Medulla oblongata (tissue), 1 donor: ENCODE data around the gene SAMD14.

Experiments
- DNase-seq: peaks from one replicate; pipeline ENCODE4 v3.0.0-alpha.2; 2015; ENCODE audit errors: extremely low spot score

The SAMD14 gene

DNA sequence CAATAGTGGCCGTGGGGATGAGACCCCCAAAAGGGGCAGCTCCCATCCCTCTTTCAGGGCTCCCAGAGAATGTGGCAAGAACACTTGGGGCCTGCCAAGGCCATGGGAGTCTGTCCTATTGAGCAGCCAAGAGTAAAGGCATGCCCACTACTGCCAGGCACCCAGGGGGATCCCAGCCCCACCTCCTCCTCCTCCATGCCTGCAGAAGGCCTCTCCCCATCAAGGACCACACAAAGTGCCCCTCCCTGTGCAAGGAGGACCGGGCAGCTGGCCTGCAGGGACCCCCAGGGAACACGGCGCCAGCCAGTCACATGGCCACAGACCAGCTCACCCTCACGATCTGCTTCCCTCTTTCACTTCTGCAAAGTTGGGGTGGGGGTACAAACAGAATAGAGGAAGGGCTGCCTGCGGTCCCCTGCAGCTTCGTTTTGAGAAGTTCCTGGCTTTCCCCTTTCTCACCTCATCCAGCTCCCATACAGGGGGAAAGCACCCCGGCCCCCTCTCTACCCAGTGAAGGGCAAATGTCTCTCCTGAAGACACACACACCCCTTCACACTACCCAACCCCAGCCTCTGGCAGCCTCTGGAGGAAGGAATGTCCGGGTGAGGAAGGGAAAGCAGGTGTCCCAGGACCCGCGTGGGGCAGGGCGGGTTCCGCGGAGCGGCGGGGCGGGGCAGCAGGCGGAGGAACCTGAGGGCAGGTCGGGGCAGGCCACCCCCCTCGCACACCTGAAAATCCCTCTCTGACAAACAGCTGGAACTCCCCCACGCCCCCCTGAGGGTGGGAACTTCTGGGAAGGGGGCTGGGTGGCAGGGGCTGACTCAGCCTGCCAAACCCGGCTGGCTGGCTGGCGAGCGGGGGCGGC is 18.5 kb upstream of the SAMD14 start:
- DNase-seq, result peak; percentile 87

DNA sequence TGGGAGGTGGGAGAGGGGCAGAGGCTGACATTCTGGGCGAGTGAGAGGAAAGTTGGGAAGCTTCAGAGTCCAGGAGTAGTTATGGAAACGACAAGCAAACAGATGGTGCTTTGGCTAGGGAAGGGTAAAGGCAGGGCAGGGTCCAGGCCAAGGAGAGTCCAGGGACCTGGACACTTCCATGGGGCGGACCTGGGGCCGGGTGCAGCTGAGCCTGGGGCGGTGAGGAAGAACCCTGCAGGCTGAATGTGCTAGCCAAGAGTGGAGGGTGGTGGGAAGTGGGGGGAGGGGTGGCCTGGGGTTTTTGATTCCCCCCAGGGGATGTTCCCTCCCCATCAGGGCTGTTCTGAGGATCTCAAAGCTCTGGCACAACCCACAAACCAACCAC is 17.9 kb upstream of the SAMD14 start:
- DNase-seq, result no peak

DNA sequence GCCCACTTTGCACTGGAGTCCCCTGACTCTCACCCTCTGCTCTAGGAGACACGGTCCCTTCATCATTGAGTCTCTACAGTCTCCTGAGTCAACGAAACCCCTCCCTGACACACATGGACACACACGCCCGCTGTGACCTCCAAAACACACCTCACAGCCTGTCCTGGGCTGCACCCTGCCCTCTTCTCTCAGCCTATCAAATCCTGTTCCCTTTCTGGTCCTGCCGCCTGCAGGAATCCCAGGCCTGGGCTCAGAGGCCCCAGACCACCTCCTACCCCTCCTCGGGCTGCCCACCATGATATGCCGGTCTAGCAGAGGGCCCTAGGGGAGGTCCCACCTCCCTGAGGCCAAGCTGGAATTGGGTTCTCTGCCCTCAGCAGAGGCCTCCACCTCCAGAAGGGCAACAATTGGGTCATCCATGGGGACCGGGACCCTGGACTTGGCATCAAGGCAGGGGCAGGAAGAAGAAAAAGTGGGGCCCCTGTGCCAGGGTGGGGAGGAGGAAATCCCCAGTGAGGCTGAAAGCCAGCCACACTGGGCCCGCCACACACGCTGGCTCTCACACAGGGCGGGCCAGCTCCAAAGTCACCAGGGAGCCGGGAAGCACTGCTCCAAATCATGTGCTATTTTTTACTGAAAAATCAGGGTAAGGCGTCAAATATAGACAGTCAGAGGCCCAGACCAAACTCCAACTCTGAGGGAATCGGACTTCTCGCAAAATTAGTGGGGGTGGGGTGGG is 17.1 kb upstream of the SAMD14 start:
- no peak for DNase-seq

DNA sequence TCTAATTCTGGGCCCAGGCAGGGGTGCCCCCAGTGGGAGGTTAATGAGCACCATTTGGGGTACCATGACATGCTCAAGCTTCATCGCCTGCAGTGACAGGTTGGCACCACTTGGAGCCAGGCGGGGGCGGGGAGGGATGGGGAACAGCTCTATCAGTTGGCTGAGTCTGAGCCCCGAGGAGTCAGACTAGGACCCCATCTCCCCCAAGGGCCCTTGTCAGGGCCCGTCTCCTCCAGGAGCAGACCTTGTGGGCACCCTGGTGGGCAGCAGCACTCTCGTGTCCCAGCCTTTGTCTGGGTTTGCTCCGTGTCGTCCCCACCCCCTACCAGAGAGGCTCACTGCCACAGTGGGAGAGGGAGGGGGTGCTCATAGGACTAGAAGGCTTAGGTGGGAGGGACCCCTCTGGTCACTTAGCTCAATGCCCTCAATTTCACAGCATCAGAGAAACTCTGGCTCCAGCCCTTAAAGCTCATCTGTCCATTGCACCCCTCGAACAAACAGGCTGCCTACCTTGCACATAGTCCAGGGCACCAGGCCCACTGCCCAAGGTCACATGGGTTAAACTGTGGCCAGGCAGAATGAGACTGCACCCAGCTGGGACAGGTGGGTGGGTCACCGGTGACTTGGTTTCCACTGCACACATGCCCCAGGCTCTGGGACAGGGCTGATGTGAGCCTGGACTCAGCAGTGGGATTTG is 16.4 kb upstream of the SAMD14 start:
- no peak for DNase-seq

DNA sequence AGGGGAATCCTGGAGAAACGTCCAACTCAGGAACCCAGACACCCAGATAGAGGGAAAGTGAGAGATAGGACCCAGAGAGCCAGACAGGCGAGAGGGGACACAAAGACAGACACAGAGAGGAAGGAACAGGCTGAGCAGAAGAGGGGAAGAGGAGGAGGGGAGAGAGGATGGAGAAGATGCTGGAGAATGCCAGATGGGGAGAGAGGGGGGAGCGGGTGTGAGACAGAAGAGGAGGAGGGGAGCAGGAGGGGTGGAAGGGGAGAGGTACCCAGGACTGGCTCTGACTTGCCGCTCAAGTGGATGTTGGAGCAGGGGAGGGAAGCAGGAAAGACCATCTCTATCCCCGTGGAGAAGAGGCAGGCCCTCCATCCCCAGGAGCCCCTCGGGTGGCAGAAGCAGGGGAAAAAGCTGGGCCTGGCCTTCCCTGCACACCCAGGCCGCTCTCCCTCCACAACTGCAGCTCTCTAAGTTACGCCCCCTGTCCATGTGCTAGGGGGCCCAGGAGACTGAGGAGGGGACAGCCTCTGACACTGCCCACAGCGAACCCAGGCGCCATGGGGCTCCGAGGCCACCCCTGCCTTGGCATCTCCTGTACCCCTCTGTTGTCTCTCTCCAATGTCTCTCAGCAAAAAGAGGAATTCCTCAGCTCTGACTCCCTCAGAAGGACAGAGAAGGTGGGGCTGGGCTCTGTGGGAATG is 15.7 kb upstream of the SAMD14 start:
- DNase-seq, result no peak

DNA sequence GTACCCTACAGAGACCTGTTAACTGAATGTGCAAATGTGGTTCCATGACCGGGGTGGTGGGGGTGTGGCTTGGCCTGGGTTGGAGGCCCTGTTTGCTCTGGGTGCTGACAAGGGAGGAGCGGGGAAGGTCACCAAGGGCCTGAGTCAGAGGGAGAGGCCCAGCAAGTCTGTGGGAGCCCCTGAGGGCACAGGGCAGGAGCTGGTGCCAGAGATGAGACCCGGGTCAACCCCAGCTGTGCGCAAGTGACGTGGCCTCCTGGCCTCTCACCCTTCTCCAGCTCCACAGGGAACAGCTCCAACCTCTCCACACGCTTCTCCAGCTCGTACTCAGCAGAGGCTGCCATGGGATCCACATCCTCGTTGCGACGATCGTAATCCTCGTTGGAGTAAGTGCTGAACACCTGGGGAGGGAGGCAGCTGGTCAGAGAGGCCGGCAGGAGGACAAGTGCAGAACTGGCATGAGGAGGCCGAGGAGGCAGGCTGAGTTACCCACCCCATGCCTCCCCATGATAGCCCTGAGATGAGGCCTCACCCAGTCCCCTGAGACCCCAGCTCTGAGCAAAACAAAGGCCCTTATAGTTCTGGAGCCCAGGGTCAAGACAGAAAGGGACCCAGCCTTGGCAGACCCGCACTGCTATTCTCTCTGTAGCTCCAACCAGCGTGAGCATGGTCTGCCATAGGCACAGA is 15.0 kb upstream of the SAMD14 start:
- DNase-seq, result no peak

DNA sequence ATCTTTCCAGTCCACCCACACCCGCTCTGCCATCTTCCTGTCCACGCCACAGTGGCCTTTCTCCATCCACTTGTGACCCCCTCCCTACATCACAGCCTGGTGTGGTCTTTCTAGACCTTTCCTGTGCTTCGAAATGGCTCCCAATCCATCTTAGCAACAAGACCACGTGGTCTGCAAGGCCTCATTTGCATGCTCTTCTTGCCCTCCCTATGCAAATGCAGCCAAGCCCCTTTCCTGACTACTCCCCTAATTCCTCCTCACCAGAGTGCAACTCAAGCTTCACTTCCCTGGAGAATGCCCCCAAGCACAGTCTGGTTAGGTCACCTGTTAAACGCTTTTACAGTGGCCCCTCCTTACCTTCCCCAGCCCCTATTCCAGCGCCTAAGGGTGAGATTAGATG is 14.4 kb upstream of the SAMD14 start:
- DNase-seq, result no peak

DNA sequence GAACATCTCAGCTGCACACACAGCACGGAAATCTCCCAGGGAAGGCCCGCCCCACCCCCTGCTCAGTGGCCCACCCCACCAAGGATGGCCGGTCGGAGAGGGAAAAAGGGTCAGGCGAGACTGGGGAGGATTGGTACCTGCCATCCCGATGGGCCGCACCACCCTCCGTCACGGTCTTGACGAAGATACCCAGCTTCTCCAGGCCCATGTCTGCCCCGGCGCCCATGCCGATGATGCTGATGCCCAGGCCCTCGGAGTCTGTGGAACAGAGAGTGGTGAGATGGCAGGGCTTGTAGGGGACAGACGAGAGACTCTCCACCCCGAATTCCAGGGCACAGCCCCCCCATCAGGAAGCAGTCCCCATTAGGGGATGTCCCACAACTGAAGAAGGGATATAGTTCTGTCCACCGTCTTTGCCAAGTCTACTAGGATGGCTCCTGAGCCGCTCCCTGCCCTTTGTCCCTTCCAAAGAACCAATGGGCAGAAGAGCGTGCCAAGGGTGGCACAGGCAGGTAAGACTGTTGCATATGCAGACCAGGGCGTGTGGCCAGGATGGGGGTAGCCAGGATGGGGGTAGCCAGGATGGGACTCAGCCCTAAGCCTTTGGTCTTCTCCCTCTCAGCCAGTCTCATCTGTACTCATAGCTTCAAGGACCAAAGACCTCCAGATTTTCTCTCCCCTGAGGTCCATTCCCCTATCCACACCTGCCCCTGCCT is 13.7 kb upstream of the SAMD14 start:
- DNase-seq, result no peak

DNA sequence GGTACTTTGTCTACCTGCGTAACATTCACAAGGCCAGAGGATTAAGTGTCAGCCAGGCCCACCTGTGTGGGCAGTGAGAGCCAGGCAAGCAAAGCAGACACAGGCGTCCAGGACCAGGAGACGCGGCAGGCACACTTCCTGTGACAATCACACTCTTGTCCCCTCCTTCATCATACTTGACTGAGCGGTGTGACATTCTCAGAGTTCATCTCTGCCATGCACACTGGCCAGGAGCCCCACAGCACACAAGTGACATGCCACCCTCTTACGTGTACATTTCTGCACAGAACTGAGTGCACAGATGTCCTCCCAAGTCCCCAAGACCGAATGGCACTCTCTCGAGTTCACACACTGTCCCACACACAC is 11.8 kb upstream of the SAMD14 start:
- no peak for DNase-seq

DNA sequence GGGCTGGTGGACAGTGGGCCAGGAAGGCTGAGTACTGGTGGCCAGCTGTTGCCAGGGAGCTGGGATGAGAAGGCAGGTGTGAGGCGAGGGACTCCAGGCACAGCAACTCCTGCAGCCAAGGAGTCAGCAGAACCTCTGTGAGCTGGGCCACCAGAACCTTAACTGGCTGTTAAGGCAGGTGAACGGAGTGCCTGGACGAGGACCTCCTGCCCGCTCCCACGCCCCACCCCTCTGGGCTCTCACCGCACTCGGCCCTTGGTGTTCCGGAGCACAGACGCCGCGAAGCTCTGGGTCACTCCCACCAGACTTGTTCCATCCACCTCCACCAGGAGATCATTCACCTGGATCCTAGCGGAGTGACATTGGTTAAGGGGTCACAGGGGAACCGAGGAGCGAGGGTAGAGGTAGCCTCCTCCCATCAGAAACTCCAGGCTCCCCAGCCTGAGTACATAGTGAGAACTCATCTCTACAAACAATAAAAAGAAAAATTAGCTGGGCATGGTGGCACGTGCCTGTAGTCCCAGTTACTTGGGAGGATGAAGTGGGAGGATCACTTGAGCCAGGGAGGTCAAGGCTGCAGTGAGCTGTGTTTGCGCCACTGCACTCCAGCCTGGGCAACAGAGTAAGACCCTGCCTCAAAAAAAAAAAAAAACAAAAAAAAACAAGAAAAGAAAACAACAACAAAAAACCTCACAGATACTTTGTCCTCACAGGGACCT is 11.2 kb upstream of the SAMD14 start:
- no peak for DNase-seq

DNA sequence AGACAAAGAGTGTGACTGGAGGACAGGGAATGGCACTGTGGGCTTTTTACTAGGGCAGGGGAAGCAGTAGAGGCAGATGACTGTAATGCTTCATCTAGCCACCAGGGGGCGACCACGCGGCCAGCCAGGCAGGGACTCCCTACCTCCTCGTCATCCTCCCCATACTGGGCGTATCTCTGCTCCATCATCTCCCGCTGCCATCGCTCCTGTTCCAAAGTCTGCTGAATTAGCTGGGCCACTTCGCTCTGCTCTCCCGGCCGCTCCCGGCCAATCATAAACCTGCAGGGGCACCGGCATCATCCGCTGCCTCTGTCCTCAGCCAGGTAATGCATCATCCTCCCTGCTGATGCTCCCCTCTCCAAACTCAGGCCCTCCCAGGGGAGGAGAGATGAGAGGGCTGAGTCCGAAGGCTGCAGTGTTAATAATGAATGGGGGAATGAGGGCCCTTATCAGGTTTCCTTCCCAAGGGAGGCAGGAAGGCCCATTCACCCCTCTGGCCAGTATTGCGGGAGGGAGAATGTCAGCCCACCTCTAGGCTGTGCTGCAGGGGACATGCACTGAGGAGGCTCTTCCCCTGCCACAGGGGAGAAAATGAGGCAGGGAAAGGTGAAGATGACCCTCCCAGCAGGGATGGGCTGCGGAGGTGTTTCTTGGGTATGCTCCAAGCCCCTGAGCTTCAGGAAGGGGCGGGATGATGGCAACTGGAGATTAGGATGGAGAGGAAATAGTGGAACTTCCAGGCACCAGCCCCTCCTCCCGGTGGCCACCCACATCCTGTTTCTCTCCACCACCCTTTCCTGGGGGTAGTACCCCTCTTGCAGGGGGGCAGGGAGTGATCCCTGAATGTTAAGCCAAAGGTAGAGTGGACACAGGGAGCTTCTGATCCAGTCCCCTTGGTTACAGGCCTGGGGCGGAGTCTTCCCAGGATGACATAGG is 10.3 kb upstream of the SAMD14 start:
- DNase-seq, result peak; percentile 55

DNA sequence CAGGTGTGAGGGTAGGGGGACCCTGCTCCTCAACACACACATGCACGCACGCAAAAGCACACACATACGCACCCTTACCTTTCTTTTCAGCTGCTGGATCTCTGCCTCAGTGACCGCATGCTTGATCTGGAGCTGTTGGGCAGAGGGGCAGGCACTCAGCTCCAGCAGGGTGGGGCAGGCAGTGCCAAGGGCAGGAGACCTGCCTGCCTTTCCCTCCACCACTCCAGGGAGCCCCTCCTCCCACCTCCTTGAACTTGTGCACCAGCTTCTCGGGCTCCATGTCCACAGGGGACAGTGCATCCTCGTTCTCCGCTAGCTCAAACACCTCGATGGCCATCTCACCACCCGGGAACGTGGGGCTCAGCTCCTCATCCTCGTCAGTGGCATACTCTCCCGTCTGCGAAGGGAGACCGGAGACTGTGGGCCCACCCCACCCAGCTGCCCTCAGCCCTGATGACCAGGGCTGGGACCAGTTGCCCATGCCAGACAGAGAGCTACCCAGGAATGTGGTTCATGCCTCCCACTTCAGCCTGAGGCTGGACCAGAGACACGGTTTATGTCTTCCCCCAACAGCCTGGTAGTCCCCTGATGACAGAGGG is 9.3 kb upstream of the SAMD14 start:
- no peak for DNase-seq

DNA sequence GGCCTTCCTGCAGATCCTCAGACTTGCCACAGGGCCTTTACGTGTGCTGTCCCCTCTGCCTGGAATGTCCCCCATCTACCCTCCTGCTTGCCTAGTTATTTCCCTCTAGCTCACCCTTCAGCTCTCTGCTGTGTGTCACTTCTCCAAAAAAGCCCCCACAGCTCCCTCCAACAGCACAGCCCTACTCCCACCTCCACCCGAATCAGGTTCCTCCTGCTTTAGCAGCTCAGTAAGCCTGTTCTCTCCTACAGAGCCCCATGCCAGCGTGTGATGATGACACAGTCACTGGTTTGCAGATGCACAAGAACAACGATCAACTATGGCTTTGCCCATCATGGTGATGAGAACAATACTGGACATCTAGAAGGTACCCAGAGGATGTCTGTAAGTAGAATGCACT is 7.1 kb upstream of the SAMD14 start:
- DNase-seq, result no peak

DNA sequence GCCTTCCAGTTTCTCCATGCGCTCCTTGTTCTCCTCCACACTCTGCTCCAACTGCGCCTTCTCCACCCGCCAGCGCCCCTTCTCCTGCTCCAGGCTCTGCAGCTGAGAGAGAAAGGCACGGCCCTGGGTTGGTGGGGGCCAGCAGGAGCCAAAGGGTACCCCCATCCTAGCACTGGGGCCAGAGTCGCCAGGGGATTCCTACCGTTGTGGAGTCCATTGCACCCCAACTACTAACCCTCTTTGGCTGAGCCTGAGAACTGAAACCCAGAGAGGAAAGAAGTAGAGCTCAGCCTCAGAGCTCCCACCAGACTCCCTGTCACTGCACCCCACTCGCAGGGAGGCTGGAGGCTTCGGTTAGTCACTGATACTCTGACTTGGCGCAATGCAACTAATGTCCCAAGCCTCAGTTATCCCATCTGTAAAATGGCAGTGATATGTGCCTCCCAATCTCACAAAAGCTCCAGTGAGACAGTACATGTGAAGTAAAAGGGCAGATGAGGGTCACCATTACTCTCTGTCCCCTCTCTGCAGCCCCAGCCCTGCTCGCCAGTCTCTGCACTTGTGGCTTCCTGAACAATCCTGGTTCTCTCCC is 6.2 kb upstream of the SAMD14 start:
- no peak for DNase-seq

DNA sequence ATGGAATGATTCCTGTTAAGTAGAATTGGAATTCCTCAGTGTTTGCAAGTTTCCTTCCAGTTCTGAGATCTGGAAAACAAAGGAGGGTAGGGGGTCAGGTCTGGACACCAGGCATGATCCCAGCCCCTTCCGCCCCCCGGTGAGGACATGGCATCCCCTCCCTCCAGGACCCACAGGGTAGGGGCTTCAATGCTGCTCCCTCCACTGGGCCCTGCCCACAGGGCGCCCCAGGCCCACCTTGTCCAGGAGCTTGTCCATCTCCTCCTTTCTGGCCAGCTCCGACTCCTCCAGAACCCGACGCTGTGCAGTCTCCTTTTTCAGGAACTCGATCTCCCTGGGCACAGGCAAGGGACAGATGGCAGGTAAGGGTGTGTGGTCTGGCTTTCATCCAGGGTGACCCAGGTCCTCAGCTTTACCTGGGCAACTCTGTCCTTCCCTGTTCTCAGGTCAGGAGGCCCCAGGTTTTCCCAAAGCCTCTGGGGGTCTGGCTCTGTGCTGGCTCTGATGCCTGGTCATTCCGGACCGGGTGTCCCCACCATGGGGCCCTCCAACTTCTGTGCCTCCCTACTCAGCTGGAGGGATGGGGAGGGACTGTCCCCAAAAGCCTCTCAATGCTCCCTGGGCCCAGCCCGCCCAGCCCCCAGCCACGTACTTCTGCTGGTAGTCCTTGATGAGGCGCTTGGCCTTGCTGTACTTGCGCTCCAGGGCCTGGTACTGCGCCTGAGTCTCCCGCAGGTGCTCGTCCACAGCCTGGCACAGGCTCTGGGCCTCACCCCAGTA is 5.5 kb upstream of the SAMD14 start:
- DNase-seq, result no peak

DNA sequence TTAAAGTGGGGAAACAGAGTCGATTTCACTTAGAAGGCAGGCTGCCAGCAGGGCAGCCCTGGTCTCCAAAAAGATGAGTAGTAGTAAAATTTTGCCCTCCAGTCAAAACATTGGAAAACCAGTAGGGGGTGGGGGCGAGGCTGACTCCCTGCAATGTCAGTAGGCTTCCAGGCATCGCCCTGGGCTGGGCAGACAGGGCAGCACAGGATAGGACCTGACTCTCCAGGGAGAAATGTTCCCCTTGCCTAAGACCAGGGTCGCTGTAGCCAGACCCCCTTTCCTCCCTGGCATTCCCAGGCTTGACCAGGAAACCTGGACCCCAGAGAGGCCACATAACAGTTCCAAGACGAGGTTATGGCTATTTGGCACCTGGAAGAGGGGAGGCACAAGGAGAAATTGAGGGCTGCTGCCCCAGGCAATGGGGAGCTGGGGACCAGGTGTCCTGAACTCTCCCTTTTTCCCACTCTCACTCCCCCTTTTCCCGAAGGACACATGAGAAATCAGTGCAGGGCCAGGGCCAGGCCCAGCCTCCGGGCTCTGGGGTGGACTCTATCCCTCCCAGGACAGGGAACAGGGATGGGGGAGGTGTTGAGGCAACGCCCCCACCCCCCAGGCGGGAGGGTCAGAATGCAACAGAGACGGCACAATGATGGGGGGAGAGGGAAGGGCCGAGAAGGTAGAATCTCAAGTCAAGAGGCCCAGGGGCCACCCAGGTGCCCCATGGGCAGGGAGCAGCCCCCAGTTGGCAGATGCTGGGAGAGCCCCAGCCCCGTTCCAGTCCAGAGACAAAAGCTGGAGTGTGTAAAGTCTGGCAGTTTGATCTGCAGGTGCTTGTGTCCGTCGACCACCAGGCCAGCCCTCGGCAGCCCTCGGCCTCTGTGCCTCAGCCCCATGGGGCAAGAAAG is 4.5 kb upstream of the SAMD14 start:
- no peak for DNase-seq

DNA sequence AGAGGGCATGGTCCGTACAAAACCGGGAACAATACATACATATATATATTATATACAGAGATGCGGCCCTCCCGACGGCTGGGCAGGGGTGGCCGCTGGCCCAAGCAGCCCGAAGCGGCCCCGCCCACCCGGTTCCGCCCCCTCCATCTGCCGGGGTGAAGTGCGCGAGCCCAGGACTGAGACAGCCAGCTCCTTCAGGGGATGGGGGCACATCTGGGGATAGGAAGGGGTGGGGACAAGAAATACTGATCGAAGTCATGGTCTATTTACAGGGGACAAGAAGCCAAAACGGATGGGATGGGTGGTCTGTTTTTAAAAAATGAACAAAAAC is 3.8 kb upstream of the SAMD14 start:
- DNase-seq, result no peak
